Endothelial cell of umbilical vein (primary cell): ENCODE data around the gene RASL10B. TPM values are rescaled to one million over a fixed set of nuclear protein-coding genes. Genes with fewer than 3 reads are reported as not detected.

Source experiments
- BruUV-seq: library from RNA; stranded (reverse); fragments of 400-500 nt; replicated peaks from 2 replicates; lab custom pipeline; 2021; lab: Mats Ljungman, UMichigan
- CTCF ChIA-PET: fragments of 300-600, 350-600 bp; sonication (Branson Sonifier 250); formaldehyde crosslinking; loops from one replicate; lab custom pipeline; 2021; ENCODE audit warnings: antibody characterized with exemption, inconsistent platforms; lab: Charles Lee
- POLR2A ChIA-PET: fragments of 300-600, 350-600 bp; sonication (Branson Sonifier 250); formaldehyde crosslinking; loops from one replicate; lab custom pipeline; 2021; ENCODE audit warnings: antibody characterized with exemption, inconsistent platforms; lab: Charles Lee
- DNase-seq: peaks from one replicate; pipeline ENCODE4 v3.0.0-alpha.2; 2011; ENCODE audit warnings: low read depth, low spot score
- FAIRE-seq: peaks from 2 replicates; lab custom pipeline; 2011; peaks lifted over from hg19 to GRCh38; lab: Jason Lieb, UNC
- H2AFZ ChIP-seq: 2 replicates; pipeline ENCODE4 v1.6.0; 2012; ENCODE audit warnings: low read depth, low read length, control low read depth, inconsistent platforms
- H3K27ac ChIP-seq: 2 replicates; pipeline ENCODE4 v1.5.1; 2011; ENCODE audit warnings: low read depth, mild to moderate bottlenecking, control low read depth, low read length, moderate library complexity; ENCODE audit not compliant: insufficient read depth
- H3K27me3 ChIP-seq, 2 experiments: 2 replicates each; pipeline versions ENCODE4 v1.6.0 to v1.6.1; 2011; ENCODE audit warnings: low read length in 2 of 2, mixed read lengths in 1 of 2; ENCODE audit not compliant: control insufficient read depth in 2 of 2, insufficient read depth in 2 of 2
- H3K36me3 ChIP-seq, 2 experiments: 2 replicates in 1 of 2; 3 replicates in 1 of 2; pipeline ENCODE4 v1.5.1; 2011; ENCODE audit warnings: low read length in 2 of 2, mild to moderate bottlenecking in 1 of 2, moderate library complexity in 1 of 2; ENCODE audit not compliant: control insufficient read depth in 2 of 2, insufficient read depth in 2 of 2; ENCODE audit errors: extremely low read depth in 1 of 2
- H3K4me1 ChIP-seq: 3 replicates; pipeline ENCODE4 v1.5.1; 2011; ENCODE audit warnings: mild to moderate bottlenecking, low read length; ENCODE audit not compliant: control insufficient read depth, insufficient read depth; ENCODE audit errors: extremely low read depth
- H3K4me2 ChIP-seq: 2 replicates; pipeline ENCODE4 v1.6.1; 2011; ENCODE audit warnings: low read length, control low read depth, mixed read lengths; ENCODE audit not compliant: insufficient read depth
- H3K4me3 ChIP-seq, 3 experiments: fragments of 200-600 bp in 1 of 3; sonication (generic), shearing (Covaris generic) in 1 of 3; replicated peaks in 1 of 3; 2 replicates each; pipeline ENCODE4 v1.5.1; 2011 to 2016; ENCODE audit warnings: control low read depth in 3 of 3, low read length in 3 of 3, mild to moderate bottlenecking in 2 of 3, inconsistent platforms in 1 of 3, low read depth in 1 of 3, moderate library complexity in 1 of 3; ENCODE audit not compliant: insufficient read depth in 1 of 3
- H3K79me2 ChIP-seq: 2 replicates; pipeline ENCODE4 v1.6.0; 2012; ENCODE audit warnings: low read length, inconsistent platforms; ENCODE audit not compliant: control insufficient read depth, insufficient read depth
- H3K9ac ChIP-seq: replicated peaks from 2 replicates; pipeline ENCODE3; 2011; ENCODE audit warnings: low read length, control low read depth; ENCODE audit not compliant: insufficient read depth; ENCODE audit errors: extremely low read depth
- H3K9me1 ChIP-seq: replicated peaks from 3 replicates; pipeline ENCODE4 v1.6.0; 2011; ENCODE audit warnings: mild to moderate bottlenecking, low read length; ENCODE audit not compliant: control insufficient read depth, insufficient read depth; ENCODE audit errors: extremely low read depth
- H3K9me3 ChIP-seq: replicated peaks from 2 replicates; pipeline ENCODE4 v1.5.1; 2012; ENCODE audit warnings: low read length, inconsistent platforms; ENCODE audit not compliant: control insufficient read depth, insufficient read depth
- H4K20me1 ChIP-seq: replicated peaks from 2 replicates; pipeline ENCODE3; 2011; ENCODE audit warnings: mild to moderate bottlenecking, low read length; ENCODE audit not compliant: control insufficient read depth, insufficient read depth; ENCODE audit errors: extremely low read depth
- EZH2 ChIP-seq: IDR thresholded peaks from 2 replicates; pipeline ENCODE4 v1.6.1; 2012; ENCODE audit warnings: borderline replicate concordance, low read depth, mild to moderate bottlenecking, moderate library complexity, low read length, inconsistent platforms; ENCODE audit not compliant: severe bottlenecking
- FOS ChIP-seq: IDR thresholded peaks from 2 replicates; pipeline ENCODE4 v1.6.1; 2011; ENCODE audit warnings: mild to moderate bottlenecking, low read length, moderate library complexity, borderline replicate concordance; ENCODE audit not compliant: insufficient read depth
- GATA2 ChIP-seq: IDR thresholded peaks from 2 replicates; pipeline ENCODE4 v1.7.0; 2011; ENCODE audit warnings: low read depth, mild to moderate bottlenecking, moderate library complexity, mixed read lengths, low read length; ENCODE audit not compliant: insufficient read length, insufficient read depth
- JUN ChIP-seq: IDR thresholded peaks from 2 replicates; pipeline ENCODE4 v1.6.1; 2011; ENCODE audit warnings: borderline replicate concordance, low read depth; ENCODE audit not compliant: insufficient read length, insufficient read depth
- MYC ChIP-seq: IDR thresholded peaks from one replicate; pipeline ENCODE4 v1.6.1; 2011; ENCODE audit warnings: mild to moderate bottlenecking, low read depth, low read length
- POLR2A ChIP-seq: IDR thresholded peaks from 2 replicates; pipeline ENCODE4 v1.6.1; 2012; ENCODE audit warnings: low read depth, mild to moderate bottlenecking, control low read depth, low read length
- POLR2AphosphoS5 ChIP-seq: IDR thresholded peaks from 2 replicates; pipeline ENCODE4 v1.6.1; 2012; ENCODE audit warnings: low read depth, mild to moderate bottlenecking, control low read depth, low read length, moderate library complexity; ENCODE audit not compliant: insufficient read depth
- dilution Hi-C: fragments of 300-500 bp; cut with MboI; formaldehyde crosslinking; loops from one replicate; pipeline ENCODE4 v1.15.0; 2019; ENCODE audit warnings: low sequenced_read_pairs; ENCODE audit not compliant: extremely low pct_ligation_motif_present
- intact Hi-C: fragments of 100-400 bp; cut with micrococcal nuclease; formaldehyde crosslinking; loops from one replicate; pipeline ENCODE4 v1.10.0; 2022
- polyA plus RNA-seq, 4 experiments: library from polyadenylated mRNA; depleted of rRNA in 3 of 4; stranded (reverse) in 3 of 4; unstranded in 1 of 4; fragments of >200 nt; gene quantifications; 2 replicates each; pipeline versions ENCODE4 v1.2.1 to v1.2.3, GENCODE V29; 2011 to 2012; ENCODE audit warnings: missing spikeins in 1 of 4
- total RNA-seq: library from RNA; stranded (reverse); gene quantifications from 2 replicates; pipeline ENCODE4 v1.2.3, GENCODE V29; 2021
- TF ChIP-seq, protein P1 (sequence below), 2 donors: IDR thresholded peaks; 1 replicate in 1 of 2; 2 replicates in 1 of 2; pipeline ENCODE4 v1.5.1; 2011; ENCODE audit warnings: low read length in 2 of 2, mild to moderate bottlenecking in 2 of 2, moderate library complexity in 2 of 2, control low read depth in 1 of 2, inconsistent platforms in 1 of 2, low read depth in 1 of 2; ENCODE audit not compliant: insufficient read depth in 1 of 2; ENCODE audit errors: extremely low read depth in 1 of 2
- TF ChIP-seq, protein P2 (sequence below): IDR thresholded peaks from 2 replicates; pipeline ENCODE4 v1.6.1; 2011; ENCODE audit not compliant: insufficient read depth, insufficient read length

RASL10B gene
- total and polyA plus RNA-seq, 2 donors (not counting 3 experiments of a cell fraction or from before 2014, with no cell fraction given) = 0.19 to 0.71 TPM

DNA sequence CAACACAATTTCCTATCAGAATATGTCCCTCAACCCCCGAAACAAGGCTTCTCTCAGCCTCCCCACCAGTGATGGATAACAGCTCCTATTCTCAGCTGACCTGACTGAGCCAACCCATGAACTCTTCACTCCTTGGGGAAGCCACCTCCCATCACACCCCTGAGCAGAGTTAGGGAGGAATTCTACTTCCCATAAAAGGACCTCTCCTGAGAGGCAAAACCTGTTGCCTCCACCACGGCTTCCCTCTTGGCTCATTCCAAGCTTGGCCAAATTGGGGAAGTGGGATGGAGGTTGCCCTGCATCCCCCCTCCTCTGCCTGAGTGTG lies 5.7 kb upstream of the RASL10B start:
- ChIA-PET CTCF (interaction anchor here (1.9 kb wide), 1 partner anchor 22 kb away, joined by 6 read pairs; no protein-coding TSS in a partner anchor), POLR2A (interaction anchor here (0.5 kb wide), 1 partner anchor 25 kb away, joined by 3 read pairs; no protein-coding TSS in a partner anchor)
- H3K79me2 ChIP-seq = no peaks in the 10 kb centered on the region
- H3K27me3 ChIP-seq = no peaks in the 10 kb centered on the region
- H3K27ac ChIP-seq = no peak overlapping the region
- H3K9me1 ChIP-seq = no peaks in the 10 kb centered on the region
- intact Hi-C loops (no loop called here), dilution Hi-C loops (loop anchor here (25.0 kb wide), 1 partner anchor 113 kb away; no protein-coding TSS in a partner anchor)
- no peak for FAIRE-seq
- TF ChIP-seq, protein P1, sequence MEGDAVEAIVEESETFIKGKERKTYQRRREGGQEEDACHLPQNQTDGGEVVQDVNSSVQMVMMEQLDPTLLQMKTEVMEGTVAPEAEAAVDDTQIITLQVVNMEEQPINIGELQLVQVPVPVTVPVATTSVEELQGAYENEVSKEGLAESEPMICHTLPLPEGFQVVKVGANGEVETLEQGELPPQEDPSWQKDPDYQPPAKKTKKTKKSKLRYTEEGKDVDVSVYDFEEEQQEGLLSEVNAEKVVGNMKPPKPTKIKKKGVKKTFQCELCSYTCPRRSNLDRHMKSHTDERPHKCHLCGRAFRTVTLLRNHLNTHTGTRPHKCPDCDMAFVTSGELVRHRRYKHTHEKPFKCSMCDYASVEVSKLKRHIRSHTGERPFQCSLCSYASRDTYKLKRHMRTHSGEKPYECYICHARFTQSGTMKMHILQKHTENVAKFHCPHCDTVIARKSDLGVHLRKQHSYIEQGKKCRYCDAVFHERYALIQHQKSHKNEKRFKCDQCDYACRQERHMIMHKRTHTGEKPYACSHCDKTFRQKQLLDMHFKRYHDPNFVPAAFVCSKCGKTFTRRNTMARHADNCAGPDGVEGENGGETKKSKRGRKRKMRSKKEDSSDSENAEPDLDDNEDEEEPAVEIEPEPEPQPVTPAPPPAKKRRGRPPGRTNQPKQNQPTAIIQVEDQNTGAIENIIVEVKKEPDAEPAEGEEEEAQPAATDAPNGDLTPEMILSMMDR (IDR thresholded peaks at IDR 0.05; ENCODE audit: extremely low read depth in 1 of 2, insufficient read depth in 1 of 2, low read depth in 1 of 2, low read length in 2 of 2) = no peak
- TF ChIP-seq EZH2 (no peak), POLR2AphosphoS5 (no peak), MYC (no peak), POLR2A (no peak), JUN (no peak), GATA2 (no peak), FOS (no peak)
- TF ChIP-seq, protein P2, sequence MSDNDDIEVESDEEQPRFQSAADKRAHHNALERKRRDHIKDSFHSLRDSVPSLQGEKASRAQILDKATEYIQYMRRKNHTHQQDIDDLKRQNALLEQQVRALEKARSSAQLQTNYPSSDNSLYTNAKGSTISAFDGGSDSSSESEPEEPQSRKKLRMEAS = no peak
- H4K20me1 ChIP-seq = no peaks in the 10 kb centered on the region
- H2AFZ ChIP-seq = no peak overlapping the region
- H3K9ac ChIP-seq = no peak overlapping the region
- no peaks in the 10 kb centered on the region for H3K4me1 ChIP-seq
- H3K4me3 ChIP-seq = no peak overlapping the region
- H3K9me3 ChIP-seq = no peaks in the 10 kb centered on the region
- peaks cover 16 to 26% of the 10 kb centered on the region in 2 experiments for H3K36me3 ChIP-seq
- no peak for DNase-seq
- BruUV-seq = no TSS peak
- no peak overlapping the region for H3K4me2 ChIP-seq
